Measurements from ENCODE around the gene FAM193B. TPM values are rescaled to one million over a fixed set of nuclear protein-coding genes. Genes with fewer than 3 reads are reported as not detected.
A peak's percentile ranks its signal among the peaks of the same experiment; 100 is the strongest.

Gene FAM193B
- total and polyA plus RNA-seq, 10 donors = 86.9 to 364 (median 134) TPM

- intact Hi-C loops (cut with DNase I; ENCODE audit: low total_unique reads) = no loop called here
- 12 to 32% (median 18%) methylated on average over 21 to 48 of the region's 48 CpGs for WGBS, 5 donors
- H3K4me1 ChIP-seq = peaks cover 56 to 98% (median 83%) of the 10 kb centered on the region in 6 donors
- TF ChIP-seq POLR2AphosphoS5 (IDR thresholded peaks at IDR 0.05) (no peak), CTCF (IDR thresholded peaks at IDR 0.05 in 8 of 11, conservative IDR thresholded peaks at IDR 0.05 in 3 of 11) (no peak), POLR2A (IDR thresholded peaks at IDR 0.05) (no peak)
- no peaks in the 10 kb centered on the region for H3K9me3 ChIP-seq
- H3K27me3 ChIP-seq (replicated peaks in 1 of 7) = peaks cover 0 to 13% (median 0%) of the 10 kb centered on the region in 7 donors
- H3K4me3 ChIP-seq = peak overlapping the region; percentile 56 to 94 (median 72)
- peak; percentile 92 for DNase-seq
- peak overlapping the region in 7 of 8 donors; percentile 80 to 93 (median 91) for H3K27ac ChIP-seq
- peaks cover 0 to 18% (median 4%) of the 10 kb centered on the region in 6 donors for H3K36me3 ChIP-seq
These were observed 56.2 kb downstream of the FAM193B start for GRCh38 chr5:177498013-177498787.

GRCh38 chr5:177497292-177498012 lies 56.9 kb downstream of the FAM193B start, which contains the start of gene PDLIM7:
Gene PDLIM7 (minus strand): TSS chr5:177497604. CDS start chr5:177496512, 1,092 bp downstream.
- H3K9me3 ChIP-seq = no peaks in the 10 kb centered on the region
- TF ChIP-seq CTCF (IDR thresholded peaks at IDR 0.05 in 8 of 11, conservative IDR thresholded peaks at IDR 0.05 in 3 of 11) (peak in 5 of 11 experiments; percentile 29 to 58 (median 37)), POLR2AphosphoS5 (IDR thresholded peaks at IDR 0.05) (peak; percentile 93 to 95 (median 95)), POLR2A (IDR thresholded peaks at IDR 0.05) (peak; percentile 37 to 85 (median 38))
- peaks cover 0 to 13% (median 0%) of the 10 kb centered on the region in 7 donors for H3K27me3 ChIP-seq (replicated peaks in 1 of 7)
- peaks cover 0 to 17% (median 2%) of the 10 kb centered on the region in 6 donors for H3K36me3 ChIP-seq
- DNase-seq = peak; percentile 98
- peak within 1 kb of the TSS; percentile 53 to 93 (median 90) for H3K27ac ChIP-seq
- peaks cover 55 to 98% (median 79%) of the 10 kb centered on the region in 6 donors for H3K4me1 ChIP-seq
- intact Hi-C loops (cut with DNase I; ENCODE audit: low total_unique reads) = no loop called here
- WGBS, 5 donors = 0 to 1% (median 0%) methylated on average over 10 to 73 of the region's 73 CpGs
- peak within 1 kb of the TSS; percentile 56 to 94 (median 72) for H3K4me3 ChIP-seq

- Histone ChIP-seq H3K36me3 (peaks cover 0 to 17% (median 8%) of the 10 kb centered on the region in 6 donors), H3K4me1 (peaks cover 51 to 98% (median 76%) of the 10 kb centered on the region in 6 donors), H3K27me3 (replicated peaks in 1 of 7) (peaks cover 0 to 13% (median 0%) of the 10 kb centered on the region in 7 donors), H3K9me3 (no peaks in the 10 kb centered on the region), H3K27ac (peak overlapping the region; percentile 53 to 93 (median 90)), H3K4me3 (peak overlapping the region; percentile 56 to 94 (median 72))
- 4 to 15% (median 5%) methylated on average over 9 to 29 of the region's 29 CpGs for WGBS, 5 donors
- no peak for DNase-seq
- intact Hi-C loops (cut with DNase I; ENCODE audit: low total_unique reads) = no loop called here
- TF ChIP-seq POLR2A (IDR thresholded peaks at IDR 0.05) (no peak), CTCF (IDR thresholded peaks at IDR 0.05 in 8 of 11, conservative IDR thresholded peaks at IDR 0.05 in 3 of 11) (no peak), POLR2AphosphoS5 (IDR thresholded peaks at IDR 0.05) (no peak)
These were observed 57.6 kb downstream of the FAM193B start for GRCh38 chr5:177496727-177497291.
